K562 (cell line): ENCODE measurements around the gene LATS1. TPM values are rescaled to one million over a fixed set of nuclear protein-coding genes. Genes with fewer than 3 reads are reported as not detected.

ENCODE experiments used
- CBX1 ChIP-seq: sonication (generic); IDR thresholded peaks from 2 replicates; pipeline ENCODE4 v1.6.1; 2016; ENCODE audit warnings: antibody characterized with exemption, low read depth, mild to moderate bottlenecking
- CCAR2 ChIP-seq: fragments of 200-400 bp; formaldehyde crosslinking; IDR thresholded peaks from 2 replicates; pipeline ENCODE4 v1.6.1; 2017; ENCODE audit warnings: mild to moderate bottlenecking, low read depth, low read length
- DLX4 ChIP-seq: fragments of 250-450 bp; sonication (Bioruptor Pico); IDR thresholded peaks from 2 replicates; pipeline ENCODE4 v1.6.1; 2021; ENCODE audit warnings: mild to moderate bottlenecking
- GABPB1 ChIP-seq: sonication (generic); formaldehyde crosslinking; IDR thresholded peaks from 2 replicates; pipeline ENCODE4 v1.8.0; 2022; ENCODE audit warnings: mild to moderate bottlenecking, missing genetic modification reagents
- HDAC1 ChIP-seq, 2 experiments: fragments of 450-650 bp; IDR thresholded peaks; 2 replicates each; pipeline ENCODE4 v1.6.1; 2016 to 2017; ENCODE audit warnings: inconsistent platforms in 1 of 2, mild to moderate bottlenecking in 1 of 2, moderate library complexity in 1 of 2
- MBD1 ChIP-seq: fragments of 250-450 bp; sonication (Bioruptor Pico); IDR thresholded peaks from 2 replicates; pipeline ENCODE4 v1.8.0; 2022; ENCODE audit warnings: inconsistent platforms
- MCM5 ChIP-seq: fragments of 450-650 bp; IDR thresholded peaks from 2 replicates; pipeline ENCODE4 v1.6.1; 2016; ENCODE audit warnings: low read depth
- NCOR1 ChIP-seq: fragments of 450-650 bp; IDR thresholded peaks from 2 replicates; pipeline ENCODE4 v1.6.1; 2016; ENCODE audit warnings: mild to moderate bottlenecking, moderate library complexity
- NR2C1 ChIP-seq, 2 experiments: fragments of 450-650 bp; IDR thresholded peaks; 2 replicates each; pipeline ENCODE4 v1.6.1; 2017; ENCODE audit warnings: mild to moderate bottlenecking in 2 of 2, antibody characterized with exemption in 1 of 2, inconsistent platforms in 1 of 2, missing compliant biosample characterization in 1 of 2, missing genetic modification characterization in 1 of 2
- RREB1 ChIP-seq: fragments of 250-450 bp; sonication (Bioruptor Pico); IDR thresholded peaks from 2 replicates; pipeline ENCODE4 v1.4.0; 2020
- TCF7L2 ChIP-seq: fragments of 150-350 bp; IDR thresholded peaks from 2 replicates; pipeline ENCODE4 v1.6.1; 2016; ENCODE audit warnings: low read depth, mild to moderate bottlenecking, low read length, moderate library complexity
- TFAP4 ChIP-seq: sonication (generic); formaldehyde crosslinking; IDR thresholded peaks from 2 replicates; pipeline ENCODE4 v1.8.0; 2022; ENCODE audit warnings: missing genetic modification reagents, mild to moderate bottlenecking, moderate library complexity, borderline replicate concordance
- ZFP36 ChIP-seq: fragments of 150-350 bp; IDR thresholded peaks from 2 replicates; pipeline ENCODE4 v1.6.1; 2018; ENCODE audit warnings: low read length, low read depth; ENCODE audit not compliant: partially characterized antibody
- ZFX ChIP-seq: sonication (generic); formaldehyde crosslinking; IDR thresholded peaks from 2 replicates; pipeline ENCODE4 v1.8.0; 2022; ENCODE audit warnings: mild to moderate bottlenecking, missing genetic modification reagents, moderate library complexity
- ZNF717 ChIP-seq: fragments of 250-450 bp; sonication (Bioruptor Pico); IDR thresholded peaks from 2 replicates; pipeline ENCODE4 v1.5.0; 2021
- ZNF785 ChIP-seq: fragments of 250-450 bp; sonication (Bioruptor Pico); IDR thresholded peaks from 2 replicates; pipeline ENCODE4 v1.4.0; 2020; ENCODE audit warnings: mild to moderate bottlenecking
- polyA plus RNA-seq, 8 experiments: library from polyadenylated mRNA; depleted of rRNA in 4 of 8; stranded (reverse) in 5 of 8; unstranded in 3 of 8; fragments of >200 nt; fragmentation: Nextera tagmentation in 2 of 8; fragmentation: Illumina TruSeq in 1 of 8; extraction: Ambion mirVana in 2 of 8; extraction: Trizol in 1 of 8; gene quantifications; 2 replicates each; pipeline versions ENCODE4 v1.2.1 to v1.2.3, GENCODE V29; 2011 to 2014; ENCODE audit warnings: inconsistent platforms in 1 of 8, missing spikeins in 1 of 8
- total RNA-seq, 7 experiments: library from RNA; depleted of rRNA in 6 of 7; stranded (reverse); fragments of >200 nt in 6 of 7; fragmentation: Illumina TruSeq in 2 of 7; extraction: Trizol in 2 of 7; gene quantifications; 2 replicates each; pipeline versions ENCODE4 v1.2.1 to v1.2.3, GENCODE V29; 2011 to 2021; ENCODE audit warnings: low replicate concordance in 1 of 7

Gene LATS1
- total and polyA plus RNA-seq, 9 of the 15 experiments (the other 6 are each of a cell fraction or from before 2014, with no cell fraction given), result 5.0 to 36.3 (median 18.4) TPM

GRCh38 chr6:149750136-149750609, 32.3 kb upstream of the LATS1 start (continued):
- TF ChIP-seq MBD1 (CRISPR knock-in tag) (no peak), GABPB1 (peak; percentile 62), TFAP4 (CRISPR knock-in tag) (peak; percentile 83), ZNF717 (CRISPR knock-in tag) (no peak), TCF7L2 (peak; percentile 63; the same call in 1 of the 2 replicates), CBX1 (no peak), CCAR2 (no peak), NR2C1 (IDR thresholded peaks at IDR 0.05) (no peak), NR2C1 (tag; IDR thresholded peaks at IDR 0.05) (no peak), ZNF785 (CRISPR knock-in tag) (no peak), NCOR1 (no peak), HDAC1 (IDR thresholded peaks at IDR 0.05) (peak in 1 of 2 experiments; percentile 86; a peak in 2 of 4 replicates), MCM5 (no peak), RREB1 (CRISPR knock-in tag) (peak; percentile 81), ZFX (CRISPR knock-in tag) (0 out of 2 replicates have a peak, but pooled peaks have one; percentile 54), ZFP36 (peak; percentile 23), DLX4 (CRISPR knock-in tag) (no peak)
